SK-N-SH (cell line): ENCODE measurements around the gene MAN2A1. TPM values are rescaled to one million over a fixed set of nuclear protein-coding genes. Genes with fewer than 3 reads are reported as not detected.

Experiments
- CTCF ChIA-PET: fragments of 300-600, 350-600 bp; formaldehyde crosslinking; extraction: SDS; loops from one replicate; lab custom pipeline; 2021; lab: Yijun Ruan, JAX
- POLR2A ChIA-PET: fragments of 350-600 bp; sonication (Branson Sonifier 250); formaldehyde crosslinking; extraction: SDS; loops from one replicate; lab custom pipeline; 2020; ENCODE audit warnings: antibody characterized with exemption, inconsistent platforms; lab: Yijun Ruan, JAX
- DNase-seq: peaks from one replicate; pipeline ENCODE4 v3.0.0; 2012
- H2AFZ ChIP-seq: fragments of 200-600 bp; sonication (generic); 2 replicates; pipeline ENCODE4 v1.8.1; 2016; ENCODE audit warnings: antibody characterized with exemption, mild to moderate bottlenecking, low read depth
- H3F3A ChIP-seq: fragments of 200-600 bp; sonication (generic); replicated peaks from 2 replicates; pipeline ENCODE3; 2016; ENCODE audit warnings: antibody characterized with exemption, mild to moderate bottlenecking; ENCODE audit not compliant: insufficient read depth
- H3K27ac ChIP-seq, 2 experiments: fragments of 200-500 bp in 1 of 2; fragments of 200-600 bp in 1 of 2; sonication (Bioruptor generic) in 1 of 2; sonication (generic), shearing (Covaris generic) in 1 of 2; 2 replicates each; pipeline versions ENCODE4 v1.5.1 to v1.6.1; 2014 to 2016; ENCODE audit warnings: low read depth in 2 of 2, inconsistent platforms in 1 of 2, low read length in 1 of 2, mild to moderate bottlenecking in 1 of 2, mixed read lengths in 1 of 2
- H3K27me3 ChIP-seq: fragments of 200-600 bp; sonication (generic), shearing (Covaris generic); 2 replicates; pipeline ENCODE4 v1.6.1; 2016; ENCODE audit warnings: mixed run types; ENCODE audit not compliant: insufficient read depth
- H3K36me3 ChIP-seq, 2 experiments: fragments of 200-500 bp in 1 of 2; fragments of 200-600 bp in 1 of 2; sonication (Bioruptor generic) in 1 of 2; sonication (generic) in 1 of 2; replicated peaks in 1 of 2; 2 replicates each; pipeline versions ENCODE3 to v1.5.1; 2014 to 2016; ENCODE audit warnings: low read length in 1 of 2, mild to moderate bottlenecking in 1 of 2; ENCODE audit not compliant: insufficient read depth in 2 of 2, control insufficient read depth in 1 of 2
- H3K4me1 ChIP-seq, 2 experiments: fragments of 200-500 bp in 1 of 2; fragments of 200-600 bp in 1 of 2; sonication (Bioruptor generic) in 1 of 2; sonication (generic), shearing (Covaris generic) in 1 of 2; 2 replicates each; pipeline versions ENCODE4 v1.5.1 to v1.6.1; 2014 to 2016; ENCODE audit warnings: low read depth in 1 of 2, low read length in 1 of 2, mixed run types in 1 of 2; ENCODE audit not compliant: insufficient read depth in 2 of 2, control insufficient read depth in 1 of 2
- H3K4me2 ChIP-seq: fragments of 200-600 bp; sonication (generic), shearing (Covaris generic); 2 replicates; pipeline ENCODE4 v1.6.1; 2017; ENCODE audit warnings: mixed run types
- H3K4me3 ChIP-seq, 2 experiments: fragments of 200-500 bp in 1 of 2; fragments of 200-600 bp in 1 of 2; sonication (Bioruptor generic) in 1 of 2; sonication (generic), shearing (Covaris generic) in 1 of 2; 2 replicates each; pipeline versions ENCODE4 v1.5.1 to v1.8.1; 2014 to 2016; ENCODE audit warnings: low read depth in 2 of 2, inconsistent platforms in 1 of 2, low read length in 1 of 2, mild to moderate bottlenecking in 1 of 2, mixed read lengths in 1 of 2, moderate library complexity in 1 of 2
- H3K79me2 ChIP-seq: fragments of 200-600 bp; sonication (generic); 2 replicates; pipeline ENCODE4 v1.8.1; 2017; ENCODE audit warnings: mild to moderate bottlenecking; ENCODE audit not compliant: insufficient read depth
- H3K9ac ChIP-seq: fragments of 200-600 bp; sonication (generic); 2 replicates; pipeline ENCODE4 v1.6.1; 2017; ENCODE audit warnings: mixed run types
- H3K9me2 ChIP-seq: fragments of 200-600 bp; sonication (generic); 2 replicates; pipeline ENCODE4 v1.6.1; 2017; ENCODE audit warnings: mixed run types
- H3K9me3 ChIP-seq: fragments of 200-600 bp; sonication (generic); 2 replicates; pipeline ENCODE4 v1.6.1; 2017; ENCODE audit warnings: mixed run types, mild to moderate bottlenecking, moderate library complexity
- H4K20me1 ChIP-seq: fragments of 200-600 bp; sonication (generic); 2 replicates; pipeline ENCODE4 v1.6.1; 2017; ENCODE audit warnings: mild to moderate bottlenecking, mixed run types; ENCODE audit not compliant: insufficient read depth
- CHD2 ChIP-seq: fragments of 150-350 bp; IDR thresholded peaks from 2 replicates; pipeline ENCODE4 v1.6.1; 2018; ENCODE audit warnings: low read length; ENCODE audit not compliant: partially characterized antibody
- ELF1 ChIP-seq: IDR thresholded peaks from 2 replicates; pipeline ENCODE4 v1.4.0; 2012
- EZH2phosphoT487 ChIP-seq: fragments of 200-600 bp; sonication (generic); IDR thresholded peaks from 2 replicates; pipeline ENCODE4 v1.6.1; 2017; ENCODE audit warnings: low read depth, mixed run types, mild to moderate bottlenecking, antibody characterized with exemption, moderate library complexity, borderline replicate concordance
- FOSL2 ChIP-seq: IDR thresholded peaks from 2 replicates; pipeline ENCODE4 v1.4.0; 2012; ENCODE audit warnings: low read depth, mild to moderate bottlenecking, moderate library complexity, borderline replicate concordance
- FOXJ3 ChIP-seq: sonication (generic); formaldehyde crosslinking; IDR thresholded peaks from 2 replicates; pipeline ENCODE4 v1.5.1; 2020; ENCODE audit warnings: mild to moderate bottlenecking, missing genetic modification reagents
- FOXM1 ChIP-seq: IDR thresholded peaks from 2 replicates; pipeline ENCODE4 v1.4.0; 2012; ENCODE audit warnings: low read depth, mild to moderate bottlenecking
- GATA2 ChIP-seq: sonication (generic); formaldehyde crosslinking; IDR thresholded peaks from 2 replicates; pipeline ENCODE4 v1.5.0; 2020; ENCODE audit warnings: mild to moderate bottlenecking, missing genetic modification reagents
- JUND ChIP-seq: IDR thresholded peaks from 2 replicates; pipeline ENCODE4 v1.4.0; 2012
- NFIC ChIP-seq: IDR thresholded peaks from 2 replicates; pipeline ENCODE4 v1.4.0; 2012; ENCODE audit warnings: borderline replicate concordance
- RAD21 ChIP-seq: IDR thresholded peaks from 2 replicates; pipeline ENCODE4 v1.6.1; 2012; ENCODE audit warnings: mild to moderate bottlenecking, low read length
- RFX5 ChIP-seq: IDR thresholded peaks from 2 replicates; pipeline ENCODE4 v1.6.1; 2012; ENCODE audit warnings: mild to moderate bottlenecking, improper control_type of control experiment, low read length
- SIN3A ChIP-seq: IDR thresholded peaks from 2 replicates; pipeline ENCODE4 v1.6.1; 2012; ENCODE audit warnings: low read depth, mild to moderate bottlenecking, low read length, moderate library complexity, borderline replicate concordance
- TCF12 ChIP-seq: IDR thresholded peaks from 2 replicates; pipeline ENCODE4 v1.4.0; 2012
- YY1 ChIP-seq: IDR thresholded peaks from 2 replicates; pipeline ENCODE4 v1.4.0; 2012; ENCODE audit warnings: low read depth, mild to moderate bottlenecking
- WGBS: methylation state at CpG from one replicate; pipeline ENCODE4 v1.1.6; 2017; ENCODE audit warnings: low lambda C conversion rate; 5-methylcytosine and 5-hydroxymethylcytosine counted together
- polyA plus RNA-seq, 3 experiments: library from polyadenylated mRNA; depleted of rRNA; stranded (reverse); fragments of >200 nt; gene quantifications; 2 replicates each; pipeline ENCODE4 v1.2.3, GENCODE V29; 2012
- TF ChIP-seq, protein P1 (sequence below): IDR thresholded peaks from 2 replicates; pipeline ENCODE4 v1.6.1; 2012; ENCODE audit warnings: mild to moderate bottlenecking, low read depth, low read length, moderate library complexity
- TF ChIP-seq, protein P2 (sequence below): IDR thresholded peaks from 2 replicates; pipeline ENCODE4; 2012
- TF ChIP-seq, protein P3 (sequence below): fragments of 150-350 bp; IDR thresholded peaks from 2 replicates; pipeline ENCODE4 v1.6.1; 2017; ENCODE audit warnings: antibody characterized with exemption, low read length, low read depth, borderline replicate concordance
- TF ChIP-seq, protein P4 (sequence below): fragments of 200-600 bp; sonication (generic); IDR thresholded peaks from 2 replicates; pipeline ENCODE4 v1.6.1; 2017; ENCODE audit warnings: antibody characterized with exemption, mild to moderate bottlenecking, moderate library complexity
- TF ChIP-seq, protein P5 (sequence below): IDR thresholded peaks from 2 replicates; pipeline ENCODE4 v1.4.0; 2012; ENCODE audit warnings: low read depth, borderline replicate concordance
- TF ChIP-seq, protein P6 (sequence below): IDR thresholded peaks from 2 replicates; pipeline ENCODE4 v1.4.0; 2012; ENCODE audit warnings: low read depth

Gene MAN2A1
- polyA plus RNA-seq, 1 of the 3 experiments (the other 2 are of a cell fraction): 19.7 TPM

DNA sequence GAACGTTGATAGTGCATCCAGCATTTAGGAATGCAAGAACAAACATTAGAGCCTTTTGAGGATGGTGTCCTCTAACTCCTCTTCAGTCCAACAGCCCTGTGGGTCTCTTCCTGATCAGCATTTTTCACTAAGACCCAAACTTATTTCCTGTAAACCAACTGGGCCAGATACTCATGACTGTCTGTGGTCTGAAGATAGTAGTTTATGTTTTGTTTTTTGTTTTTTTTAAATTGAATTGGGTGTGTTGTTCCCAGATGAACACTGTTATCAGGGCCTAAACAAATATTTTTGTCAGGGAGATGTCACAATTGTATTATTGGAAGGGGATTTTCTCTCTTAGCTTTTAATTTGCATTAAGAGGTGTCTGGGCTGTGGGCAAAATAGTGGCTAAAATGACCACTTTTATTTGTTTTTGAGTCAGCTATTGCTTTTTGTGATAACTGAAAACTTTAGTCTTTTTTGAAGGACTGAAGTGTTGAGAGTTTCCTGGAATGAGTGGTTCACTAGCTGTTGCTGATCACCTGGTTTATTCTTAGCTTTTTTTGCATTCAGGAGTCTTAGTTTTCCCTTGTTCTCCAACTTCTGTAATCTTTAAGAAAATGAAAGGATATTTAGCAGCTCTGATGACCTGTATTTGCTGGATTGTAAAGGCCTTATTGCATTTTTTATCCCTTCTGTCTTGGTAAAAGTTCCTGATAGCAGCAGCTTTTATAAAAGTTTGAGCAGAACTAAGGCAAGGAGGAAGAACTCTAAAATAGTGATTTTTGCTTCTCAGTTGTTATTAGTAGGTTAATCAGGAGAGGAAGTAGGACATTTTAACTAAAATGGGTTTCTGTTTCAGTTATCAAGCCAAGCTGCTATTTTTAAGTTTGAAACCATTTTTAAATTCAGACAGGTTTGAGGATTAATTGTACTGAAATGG, 5.5 kb downstream of the MAN2A1 start:
- H3K4me3 ChIP-seq: no peak overlapping the region
- H2AFZ ChIP-seq: no peak overlapping the region
- H3K4me1 ChIP-seq: peaks cover 0 to 31% of the 10 kb centered on the region in 2 experiments; a peak in 3 of 4 replicates
- H3K9me2 ChIP-seq: no peaks in the 10 kb centered on the region
- no peak overlapping the region for H3K27ac ChIP-seq
- CTCF ChIA-PET: no interaction called here
- no peaks in the 10 kb centered on the region for H3K9me3 ChIP-seq
- no peak overlapping the region for H3K4me2 ChIP-seq
- H3K36me3 ChIP-seq: peaks cover 0 to 2% of the 10 kb centered on the region in 2 experiments
- POLR2A ChIA-PET: no interaction called here
- no peak for DNase-seq
- H3K9ac ChIP-seq: no peak overlapping the region
- WGBS: 65% methylated on average over 1 of the region's 1 CpG
- H3K79me2 ChIP-seq: peaks cover 96% of the 10 kb centered on the region
- no peaks in the 10 kb centered on the region for H3K27me3 ChIP-seq
- peaks cover 36% of the 10 kb centered on the region for H4K20me1 ChIP-seq
- peaks cover 6% of the 10 kb centered on the region for H3F3A ChIP-seq
- TF ChIP-seq YY1: no peak
- TF ChIP-seq, protein P1, sequence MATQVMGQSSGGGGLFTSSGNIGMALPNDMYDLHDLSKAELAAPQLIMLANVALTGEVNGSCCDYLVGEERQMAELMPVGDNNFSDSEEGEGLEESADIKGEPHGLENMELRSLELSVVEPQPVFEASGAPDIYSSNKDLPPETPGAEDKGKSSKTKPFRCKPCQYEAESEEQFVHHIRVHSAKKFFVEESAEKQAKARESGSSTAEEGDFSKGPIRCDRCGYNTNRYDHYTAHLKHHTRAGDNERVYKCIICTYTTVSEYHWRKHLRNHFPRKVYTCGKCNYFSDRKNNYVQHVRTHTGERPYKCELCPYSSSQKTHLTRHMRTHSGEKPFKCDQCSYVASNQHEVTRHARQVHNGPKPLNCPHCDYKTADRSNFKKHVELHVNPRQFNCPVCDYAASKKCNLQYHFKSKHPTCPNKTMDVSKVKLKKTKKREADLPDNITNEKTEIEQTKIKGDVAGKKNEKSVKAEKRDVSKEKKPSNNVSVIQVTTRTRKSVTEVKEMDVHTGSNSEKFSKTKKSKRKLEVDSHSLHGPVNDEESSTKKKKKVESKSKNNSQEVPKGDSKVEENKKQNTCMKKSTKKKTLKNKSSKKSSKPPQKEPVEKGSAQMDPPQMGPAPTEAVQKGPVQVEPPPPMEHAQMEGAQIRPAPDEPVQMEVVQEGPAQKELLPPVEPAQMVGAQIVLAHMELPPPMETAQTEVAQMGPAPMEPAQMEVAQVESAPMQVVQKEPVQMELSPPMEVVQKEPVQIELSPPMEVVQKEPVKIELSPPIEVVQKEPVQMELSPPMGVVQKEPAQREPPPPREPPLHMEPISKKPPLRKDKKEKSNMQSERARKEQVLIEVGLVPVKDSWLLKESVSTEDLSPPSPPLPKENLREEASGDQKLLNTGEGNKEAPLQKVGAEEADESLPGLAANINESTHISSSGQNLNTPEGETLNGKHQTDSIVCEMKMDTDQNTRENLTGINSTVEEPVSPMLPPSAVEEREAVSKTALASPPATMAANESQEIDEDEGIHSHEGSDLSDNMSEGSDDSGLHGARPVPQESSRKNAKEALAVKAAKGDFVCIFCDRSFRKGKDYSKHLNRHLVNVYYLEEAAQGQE: no peak
- TF ChIP-seq FOSL2: no peak
- TF ChIP-seq, protein P2, sequence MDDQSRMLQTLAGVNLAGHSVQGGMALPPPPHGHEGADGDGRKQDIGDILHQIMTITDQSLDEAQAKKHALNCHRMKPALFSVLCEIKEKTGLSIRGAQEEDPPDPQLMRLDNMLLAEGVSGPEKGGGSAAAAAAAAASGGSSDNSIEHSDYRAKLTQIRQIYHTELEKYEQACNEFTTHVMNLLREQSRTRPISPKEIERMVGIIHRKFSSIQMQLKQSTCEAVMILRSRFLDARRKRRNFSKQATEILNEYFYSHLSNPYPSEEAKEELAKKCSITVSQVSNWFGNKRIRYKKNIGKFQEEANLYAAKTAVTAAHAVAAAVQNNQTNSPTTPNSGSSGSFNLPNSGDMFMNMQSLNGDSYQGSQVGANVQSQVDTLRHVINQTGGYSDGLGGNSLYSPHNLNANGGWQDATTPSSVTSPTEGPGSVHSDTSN: no peak
- no peak for TF ChIP-seq RAD21
- TF ChIP-seq, protein P3, sequence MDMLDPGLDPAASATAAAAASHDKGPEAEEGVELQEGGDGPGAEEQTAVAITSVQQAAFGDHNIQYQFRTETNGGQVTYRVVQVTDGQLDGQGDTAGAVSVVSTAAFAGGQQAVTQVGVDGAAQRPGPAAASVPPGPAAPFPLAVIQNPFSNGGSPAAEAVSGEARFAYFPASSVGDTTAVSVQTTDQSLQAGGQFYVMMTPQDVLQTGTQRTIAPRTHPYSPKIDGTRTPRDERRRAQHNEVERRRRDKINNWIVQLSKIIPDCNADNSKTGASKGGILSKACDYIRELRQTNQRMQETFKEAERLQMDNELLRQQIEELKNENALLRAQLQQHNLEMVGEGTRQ: no peak
- no peak for TF ChIP-seq EZH2phosphoT487
- TF ChIP-seq, protein P4, sequence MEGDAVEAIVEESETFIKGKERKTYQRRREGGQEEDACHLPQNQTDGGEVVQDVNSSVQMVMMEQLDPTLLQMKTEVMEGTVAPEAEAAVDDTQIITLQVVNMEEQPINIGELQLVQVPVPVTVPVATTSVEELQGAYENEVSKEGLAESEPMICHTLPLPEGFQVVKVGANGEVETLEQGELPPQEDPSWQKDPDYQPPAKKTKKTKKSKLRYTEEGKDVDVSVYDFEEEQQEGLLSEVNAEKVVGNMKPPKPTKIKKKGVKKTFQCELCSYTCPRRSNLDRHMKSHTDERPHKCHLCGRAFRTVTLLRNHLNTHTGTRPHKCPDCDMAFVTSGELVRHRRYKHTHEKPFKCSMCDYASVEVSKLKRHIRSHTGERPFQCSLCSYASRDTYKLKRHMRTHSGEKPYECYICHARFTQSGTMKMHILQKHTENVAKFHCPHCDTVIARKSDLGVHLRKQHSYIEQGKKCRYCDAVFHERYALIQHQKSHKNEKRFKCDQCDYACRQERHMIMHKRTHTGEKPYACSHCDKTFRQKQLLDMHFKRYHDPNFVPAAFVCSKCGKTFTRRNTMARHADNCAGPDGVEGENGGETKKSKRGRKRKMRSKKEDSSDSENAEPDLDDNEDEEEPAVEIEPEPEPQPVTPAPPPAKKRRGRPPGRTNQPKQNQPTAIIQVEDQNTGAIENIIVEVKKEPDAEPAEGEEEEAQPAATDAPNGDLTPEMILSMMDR: no peak
- TF ChIP-seq FOXJ3 (CRISPR knock-in tag): no peak
- TF ChIP-seq RFX5: no peak
- no peak for TF ChIP-seq SIN3A
- TF ChIP-seq, protein P5, sequence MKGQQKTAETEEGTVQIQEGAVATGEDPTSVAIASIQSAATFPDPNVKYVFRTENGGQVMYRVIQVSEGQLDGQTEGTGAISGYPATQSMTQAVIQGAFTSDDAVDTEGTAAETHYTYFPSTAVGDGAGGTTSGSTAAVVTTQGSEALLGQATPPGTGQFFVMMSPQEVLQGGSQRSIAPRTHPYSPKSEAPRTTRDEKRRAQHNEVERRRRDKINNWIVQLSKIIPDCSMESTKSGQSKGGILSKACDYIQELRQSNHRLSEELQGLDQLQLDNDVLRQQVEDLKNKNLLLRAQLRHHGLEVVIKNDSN: no peak
- no peak for TF ChIP-seq CHD2
- TF ChIP-seq, protein P6, sequence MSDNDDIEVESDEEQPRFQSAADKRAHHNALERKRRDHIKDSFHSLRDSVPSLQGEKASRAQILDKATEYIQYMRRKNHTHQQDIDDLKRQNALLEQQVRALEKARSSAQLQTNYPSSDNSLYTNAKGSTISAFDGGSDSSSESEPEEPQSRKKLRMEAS: no peak
- no peak for TF ChIP-seq FOXM1
- no peak for TF ChIP-seq ELF1
- no peak for TF ChIP-seq NFIC
- TF ChIP-seq GATA2 (CRISPR knock-in tag): no peak
- no peak for TF ChIP-seq JUND
- no peak for TF ChIP-seq TCF12
